GM13977 (cell line): ENCODE results near the gene CNN2.

ENCODE experiments used
- DNase-seq: peaks from one replicate; pipeline ENCODE4 v3.0.0; 2012; ENCODE audit warnings: low spot score
- CTCF ChIP-seq: IDR thresholded peaks from 2 replicates; pipeline ENCODE4 v1.5.1; 2012; ENCODE audit warnings: mild to moderate bottlenecking, control low read depth; ENCODE audit not compliant: insufficient read depth; ENCODE audit errors: extremely low read depth, missing control alignments
- in situ Hi-C: fragments of 300-500 bp; cut with MboI; formaldehyde crosslinking; loops from one replicate; pipeline ENCODE4 v1.12.0; 2022; ENCODE audit warnings: low sequenced_read_pairs, low pct_unique_long_range_greater_than_20kb, mixed read lengths, inconsistent platforms; ENCODE audit not compliant: unreplicated experiment

CNN2 gene

DNA sequence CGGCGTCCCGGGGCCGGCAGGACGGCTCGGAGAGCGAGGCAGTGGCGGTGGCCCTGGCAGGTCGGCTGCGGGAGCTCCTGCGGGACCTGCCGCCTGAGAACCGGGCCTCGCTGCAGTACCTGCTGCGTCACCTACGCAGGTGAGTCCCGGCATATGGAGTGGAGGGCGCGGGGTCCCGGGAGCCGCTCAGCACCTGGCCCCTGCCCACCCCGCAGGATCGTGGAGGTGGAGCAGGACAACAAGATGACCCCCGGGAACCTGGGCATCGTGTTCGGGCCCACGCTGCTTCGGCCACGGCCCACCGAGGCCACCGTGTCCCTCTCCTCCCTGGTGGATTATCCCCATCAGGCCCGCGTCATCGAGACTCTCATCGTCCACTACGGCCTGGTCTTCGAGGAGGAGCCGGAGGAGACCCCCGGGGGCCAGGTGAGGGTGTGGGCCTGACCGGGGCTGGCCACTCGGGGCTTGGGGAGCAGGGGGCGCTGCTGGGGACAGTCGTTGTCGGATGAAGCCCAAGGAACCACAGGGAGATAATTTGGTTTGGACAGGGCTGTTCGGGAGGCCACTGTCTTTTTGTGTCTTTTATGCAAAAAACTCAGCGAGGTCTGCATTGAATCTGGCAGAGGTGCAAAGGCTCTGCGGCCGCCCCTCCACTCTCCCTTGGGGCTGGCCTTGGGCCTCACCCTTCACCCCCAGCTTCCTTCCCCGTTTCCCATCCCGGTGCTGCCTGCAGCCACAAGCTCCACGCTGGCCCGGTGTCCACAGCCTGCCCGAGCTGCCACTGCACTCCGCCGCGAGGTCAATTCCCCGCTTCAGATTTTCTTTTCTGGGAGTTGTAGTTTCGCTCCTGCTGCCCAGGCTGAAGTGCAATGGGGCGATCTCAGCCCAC is 56.8 kb downstream of the CNN2 start:
- no peak for DNase-seq
- no peak for TF ChIP-seq CTCF
- in situ Hi-C loops: no loop called here

DNA sequence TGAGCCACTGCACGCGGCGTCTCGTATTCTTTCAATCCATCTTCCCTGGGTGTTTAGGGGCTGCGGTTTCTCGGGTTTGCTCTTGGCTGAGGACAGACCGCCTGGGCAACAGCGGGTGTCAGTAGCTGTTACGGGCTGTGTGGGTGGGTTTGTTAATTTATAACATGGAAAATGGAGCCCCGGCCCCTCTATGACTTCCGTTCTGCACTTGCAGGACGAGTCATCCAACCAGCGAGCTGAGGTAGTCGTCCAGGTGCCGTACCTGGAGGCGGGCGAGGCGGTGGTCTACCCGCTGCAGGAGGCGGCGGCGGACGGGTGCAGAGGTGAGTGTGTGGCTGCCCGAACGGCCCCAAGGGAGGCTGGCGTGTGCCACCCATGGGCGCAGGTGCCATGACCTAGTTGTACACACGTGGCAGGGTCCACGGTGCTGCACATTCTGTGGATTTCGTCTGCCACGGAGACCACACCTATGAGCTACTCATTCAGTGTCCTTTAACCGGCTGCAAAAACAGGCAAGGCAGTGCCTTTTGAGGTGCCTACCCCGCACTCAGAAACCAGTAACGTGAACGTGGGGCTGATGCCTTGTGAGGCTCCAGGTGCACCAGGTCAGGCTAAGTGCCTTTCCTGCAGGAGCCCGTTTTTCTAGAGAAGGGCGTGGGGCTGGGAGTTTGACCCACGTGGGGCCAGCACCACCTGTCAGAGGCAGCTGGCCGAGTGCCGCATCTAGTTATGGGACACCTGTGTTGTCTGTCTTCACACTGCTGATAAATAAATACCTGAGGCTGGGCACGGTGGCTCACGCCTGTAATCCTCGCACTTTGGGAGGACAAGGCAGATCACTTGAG is 57.8 kb downstream of the CNN2 start:
- no peak for DNase-seq
- in situ Hi-C loops: no loop called here
- no peak for TF ChIP-seq CTCF

- no peak for TF ChIP-seq CTCF
- no peak for DNase-seq
- in situ Hi-C loops: no loop called here
Measured at GRCh38 chr19:1085053-1085658, 58.7 kb downstream of the CNN2 start.

- in situ Hi-C loops: no loop called here
- TF ChIP-seq CTCF: no peak
Measured at GRCh38 chr19:1085676-1086442, 59.5 kb downstream of the CNN2 start.

DNA sequence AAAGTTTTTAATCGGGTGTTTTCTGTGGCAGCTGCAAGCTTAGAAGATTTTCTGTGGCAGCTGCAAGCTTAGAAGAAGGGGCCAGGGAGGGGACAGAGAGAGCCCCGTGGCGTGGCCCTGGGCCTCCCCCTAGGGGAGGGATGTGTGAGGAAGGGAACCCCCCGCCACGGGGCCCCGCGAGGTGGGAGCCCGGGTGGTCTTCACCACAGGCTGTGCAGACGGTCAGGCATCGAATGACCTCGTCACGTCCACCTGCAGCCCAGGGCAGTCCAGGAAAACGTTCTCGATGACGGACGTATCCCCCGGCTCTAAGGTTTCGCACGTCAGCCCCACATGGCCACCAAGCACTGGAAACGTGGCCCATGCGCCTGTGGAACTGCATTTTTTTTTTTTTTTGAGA is 60.2 kb downstream of the CNN2 start:
- no peak for TF ChIP-seq CTCF
- DNase-seq: no peak
- in situ Hi-C loops: no loop called here

More at GRCh38 chr19:1085676-1086442, 59.5 kb downstream of the CNN2 start:
- DNase-seq: no peak
